RPMI8226 (cell line): ENCODE measurements around the gene GABRG2.
"Not testable (repeated sequence)": the region's sequence is repeated elsewhere in the genome, so short reads cannot be mapped to it uniquely, and the experiment has no call there.

Source experiments
- DNase-seq: peaks from one replicate; pipeline ENCODE4 v3.0.0-alpha.2; 2015

The GABRG2 gene

DNA sequence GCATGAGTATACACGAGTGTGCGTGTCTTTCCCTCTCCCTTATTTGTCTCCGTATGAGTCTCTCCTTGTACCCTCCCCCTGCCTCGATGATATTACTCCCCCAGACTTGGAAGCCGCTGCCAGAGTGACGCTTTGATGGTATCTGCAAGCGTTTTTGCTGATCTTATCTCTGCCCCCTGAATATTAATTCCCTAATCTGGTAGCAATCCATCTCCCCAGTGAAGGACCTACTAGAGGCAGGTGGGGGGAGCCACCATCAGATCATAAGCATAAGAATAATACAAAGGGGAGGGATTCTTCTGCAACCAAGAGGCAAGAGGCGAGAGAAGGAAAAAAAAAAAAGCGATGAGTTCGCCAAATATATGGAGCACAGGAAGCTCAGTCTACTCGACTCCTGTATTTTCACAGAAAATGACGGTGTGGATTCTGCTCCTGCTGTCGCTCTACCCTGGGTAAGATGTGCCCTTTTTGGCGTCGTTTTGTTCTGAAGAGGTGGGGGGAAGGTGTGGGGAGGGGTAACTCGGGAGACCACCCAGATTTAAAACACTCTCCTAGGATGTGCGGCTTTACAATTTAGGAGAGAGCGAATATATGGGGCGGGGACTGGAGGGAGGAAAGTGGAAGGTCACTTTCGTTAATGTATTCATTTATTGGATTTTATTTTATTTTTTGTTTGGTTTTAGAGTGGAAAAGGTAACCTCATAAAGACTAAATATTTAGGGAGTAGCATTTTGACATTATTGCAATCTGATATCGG is at the start of gene GABRG2:
GABRG2 (plus strand) TSS at position 119 of the 757 bp plus-strand sequence; CDS start at position 346, 227 bp downstream.
- no peak for DNase-seq

GRCh38 chr5:162025312-162025711 is 42.3 kb upstream of the GABRG2 start:
- DNase-seq = no peak

GRCh38 chr5:162026803-162027202 is 40.8 kb upstream of the GABRG2 start:
- no peak for DNase-seq

- DNase-seq = no peak
These were observed 30.1 kb upstream of the GABRG2 start for GRCh38 chr5:162037431-162037830.

DNA sequence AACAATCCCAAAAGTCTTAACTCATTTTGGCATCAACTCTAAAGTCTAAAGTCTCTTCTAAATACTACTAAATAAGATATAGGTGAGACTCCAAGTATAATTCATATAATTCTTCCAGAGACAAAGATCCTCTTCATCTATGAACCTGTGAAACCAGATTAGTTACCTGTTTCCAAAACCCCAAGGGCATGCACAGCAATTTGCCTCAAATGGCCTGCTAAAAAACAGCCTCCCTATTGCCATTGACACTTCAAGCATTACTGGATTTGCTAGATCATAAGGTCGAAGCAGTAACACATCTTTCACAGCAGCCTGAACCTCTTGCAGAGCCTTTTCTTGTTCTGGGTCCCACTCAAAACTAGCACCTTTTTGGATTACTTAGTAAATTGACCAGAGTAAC is 20.3 kb upstream of the GABRG2 start:
- DNase-seq = no peak

DNA sequence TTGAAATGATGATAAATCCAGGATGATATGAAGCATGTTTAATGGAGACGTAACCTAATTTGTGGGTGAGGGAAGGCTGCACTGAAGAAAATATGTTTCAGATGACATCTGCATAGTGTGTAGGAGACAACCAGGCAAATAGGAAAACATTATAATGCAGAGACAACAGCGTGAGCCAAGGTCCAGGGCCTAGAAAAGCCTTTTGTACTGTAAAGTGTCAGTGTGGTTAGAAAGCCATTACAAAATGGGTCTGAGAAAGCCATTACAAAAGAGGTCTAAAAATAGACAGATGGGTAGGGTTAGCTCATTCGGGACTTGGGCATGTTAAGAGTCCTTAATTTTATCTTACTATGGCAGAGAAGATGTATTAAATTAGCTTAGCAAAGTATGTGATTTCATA is 14.9 kb upstream of the GABRG2 start:
- no peak for DNase-seq

GRCh38 chr5:162055095-162055494 is 12.5 kb upstream of the GABRG2 start:
- not testable (repeated sequence) for DNase-seq

GRCh38 chr5:162067162-162067561 is 411 bp upstream of the GABRG2 start:
- DNase-seq = no peak

DNA sequence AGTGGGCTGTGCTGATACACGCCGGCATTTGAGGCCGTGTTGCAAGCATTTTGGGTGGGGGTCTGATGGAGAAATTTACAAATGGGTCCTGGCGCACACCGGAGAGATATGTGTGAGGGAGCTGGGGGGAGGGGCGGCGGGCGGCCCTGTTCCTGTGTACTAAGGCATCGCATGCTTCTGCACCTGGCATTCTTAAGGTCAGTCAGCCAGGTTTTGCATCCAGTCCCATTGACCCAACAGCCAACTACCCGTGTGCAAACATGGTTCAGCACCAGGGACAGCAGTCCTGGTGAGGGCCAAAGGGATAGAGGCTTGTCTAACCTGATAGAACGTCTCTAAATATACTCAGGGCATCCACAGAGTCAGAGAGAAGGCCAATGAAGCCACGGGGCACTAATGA is 839 bp downstream of the GABRG2 start:
- peak; percentile 70 for DNase-seq

GRCh38 chr5:162068936-162069335 is 1.4 kb downstream of the GABRG2 start:
- no peak for DNase-seq

DNA sequence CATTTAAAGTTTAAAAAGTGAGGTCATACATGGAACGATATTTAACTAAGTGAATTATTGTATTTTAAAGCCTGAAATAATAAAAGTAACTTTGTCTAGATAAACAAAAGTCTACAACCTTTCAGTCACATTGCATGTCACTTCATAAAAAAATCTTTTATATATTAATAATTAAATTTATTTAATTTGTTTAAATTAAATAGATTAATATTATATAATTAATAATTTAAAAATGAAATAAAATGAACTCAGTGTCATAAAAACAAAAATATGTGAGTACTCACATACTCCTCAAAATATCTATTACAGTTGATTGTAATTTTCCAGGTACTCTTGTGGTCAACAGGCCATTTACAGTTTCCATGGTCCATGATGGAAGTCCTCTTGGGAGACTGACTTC is 11.2 kb downstream of the GABRG2 start:
- no peak for DNase-seq

GRCh38 chr5:162091336-162091735 is 23.8 kb downstream of the GABRG2 start:
- no peak for DNase-seq

GRCh38 chr5:162096448-162096847 is 28.9 kb downstream of the GABRG2 start:
- DNase-seq = peak; percentile 8

- DNase-seq = no peak
These were observed 40.0 kb downstream of the GABRG2 start for GRCh38 chr5:162107591-162107990.

GRCh38 chr5:162119801-162120200 is 52.2 kb downstream of the GABRG2 start:
- no peak for DNase-seq

- no peak for DNase-seq
These were observed 60.5 kb downstream of the GABRG2 start for GRCh38 chr5:162128117-162128516.

- DNase-seq = no peak
These were observed 64.8 kb downstream of the GABRG2 start for GRCh38 chr5:162132348-162132747.

- no peak for DNase-seq
These were observed 71.6 kb downstream of the GABRG2 start for GRCh38 chr5:162139190-162139589.

- no peak for DNase-seq
These were observed 86.7 kb downstream of the GABRG2 start for GRCh38 chr5:162154242-162154641.

- no peak for DNase-seq
These were observed 92.8 kb downstream of the GABRG2 start for GRCh38 chr5:162160401-162160800.

GRCh38 chr5:162163663-162164062 is 96.1 kb downstream of the GABRG2 start:
- DNase-seq = no peak

DNA sequence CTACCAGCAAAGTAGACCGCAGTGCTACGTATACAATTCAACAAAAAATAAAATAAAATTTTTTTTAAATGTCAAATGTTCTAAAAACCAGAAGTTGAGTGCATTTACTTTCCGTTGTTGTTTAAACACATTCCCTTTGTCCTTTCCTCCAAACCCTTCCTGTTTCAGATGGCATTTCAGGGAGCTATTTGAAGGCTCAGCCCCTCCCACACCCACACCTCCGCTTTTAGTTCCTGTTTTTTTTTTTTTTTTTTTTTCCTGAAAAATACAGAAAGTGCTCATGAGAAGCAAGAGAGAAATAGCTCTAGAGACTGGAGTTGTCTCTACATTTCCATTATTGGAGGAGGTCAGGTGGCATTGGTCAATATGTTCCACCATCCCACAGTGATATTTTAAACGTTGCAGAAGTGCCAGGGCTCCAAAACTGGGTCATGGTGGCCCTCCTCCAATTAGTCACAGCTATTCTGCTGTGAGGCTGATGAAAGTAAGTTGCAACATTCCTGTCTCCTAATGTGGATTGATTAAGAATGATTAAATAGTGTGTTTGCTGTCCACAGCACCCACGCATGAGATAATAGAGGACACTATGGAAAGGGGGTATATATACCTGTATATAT is 106.9 kb downstream of the GABRG2 start:
- no peak for DNase-seq

DNA sequence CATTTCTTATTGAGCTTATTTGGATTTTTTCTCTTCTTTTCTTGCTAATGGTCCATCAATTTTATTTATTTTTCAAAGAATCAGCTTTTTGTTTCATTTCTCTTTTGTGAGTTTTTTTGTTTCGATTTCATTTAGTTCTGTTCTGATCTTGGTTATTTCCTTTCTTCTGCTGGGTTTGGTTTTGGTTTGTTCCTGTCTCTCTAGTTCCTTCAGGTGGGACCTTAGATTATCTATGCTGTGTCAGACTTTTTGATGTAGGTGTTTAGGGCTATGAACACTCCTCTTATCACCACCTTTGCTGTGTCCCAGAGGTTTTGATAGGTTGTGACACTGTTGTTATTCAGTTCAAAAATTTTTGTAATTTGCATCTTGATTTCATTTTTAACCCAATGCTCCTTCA is 119.8 kb downstream of the GABRG2 start:
- no peak for DNase-seq

GRCh38 chr5:162189719-162190118 is 122.1 kb downstream of the GABRG2 start:
- DNase-seq = no peak

DNA sequence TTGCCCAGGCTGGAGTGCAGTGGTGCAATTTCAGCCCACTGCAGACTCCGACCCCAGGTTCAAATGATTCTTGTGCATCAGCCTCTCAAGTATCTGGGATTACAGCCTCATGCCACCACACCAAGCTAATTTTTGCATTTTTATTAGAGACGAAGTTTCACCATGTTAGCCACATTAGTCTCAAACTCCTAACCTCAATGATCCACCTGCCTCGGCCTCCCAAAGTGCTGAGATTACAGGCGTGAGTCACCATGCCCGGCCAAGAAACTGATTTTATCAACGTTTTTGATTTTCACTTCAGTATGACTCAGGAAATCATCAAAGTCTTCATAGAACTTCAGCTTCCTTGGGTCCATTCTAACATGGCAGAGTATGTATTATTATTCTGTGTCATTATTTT is 125.4 kb downstream of the GABRG2 start:
- no peak for DNase-seq
